ENCODE data around the gene DEUP1.

Gene DEUP1

DNA sequence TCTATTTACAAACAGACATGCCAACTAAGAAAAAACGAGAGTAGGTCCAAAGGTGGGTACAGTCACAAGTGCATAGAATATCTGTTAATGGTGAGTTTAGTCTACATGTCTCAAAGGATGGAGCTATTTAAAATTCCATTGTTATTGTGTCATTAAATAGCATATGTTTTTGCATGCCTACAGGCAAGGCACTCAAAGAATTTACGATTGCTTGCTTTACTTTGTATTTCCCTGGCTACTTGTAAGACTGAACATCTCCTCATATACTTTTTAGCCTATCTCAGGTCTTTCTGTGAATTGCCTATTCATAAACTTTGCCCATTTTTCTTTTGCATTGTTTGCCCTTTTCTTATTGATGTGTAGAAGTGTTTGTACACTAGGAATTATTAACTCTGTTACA, 39.7 kb downstream of the DEUP1 start:
- no peak overlapping the region for H3K27ac ChIP-seq
- ChIA-PET CTCF (no interaction called here), POLR2A (ENCODE audit: low non-redundant PET) (no interaction called here)
- DNase-seq (ENCODE audit: low spot score): peak; percentile 3
- TF ChIP-seq, protein P1, sequence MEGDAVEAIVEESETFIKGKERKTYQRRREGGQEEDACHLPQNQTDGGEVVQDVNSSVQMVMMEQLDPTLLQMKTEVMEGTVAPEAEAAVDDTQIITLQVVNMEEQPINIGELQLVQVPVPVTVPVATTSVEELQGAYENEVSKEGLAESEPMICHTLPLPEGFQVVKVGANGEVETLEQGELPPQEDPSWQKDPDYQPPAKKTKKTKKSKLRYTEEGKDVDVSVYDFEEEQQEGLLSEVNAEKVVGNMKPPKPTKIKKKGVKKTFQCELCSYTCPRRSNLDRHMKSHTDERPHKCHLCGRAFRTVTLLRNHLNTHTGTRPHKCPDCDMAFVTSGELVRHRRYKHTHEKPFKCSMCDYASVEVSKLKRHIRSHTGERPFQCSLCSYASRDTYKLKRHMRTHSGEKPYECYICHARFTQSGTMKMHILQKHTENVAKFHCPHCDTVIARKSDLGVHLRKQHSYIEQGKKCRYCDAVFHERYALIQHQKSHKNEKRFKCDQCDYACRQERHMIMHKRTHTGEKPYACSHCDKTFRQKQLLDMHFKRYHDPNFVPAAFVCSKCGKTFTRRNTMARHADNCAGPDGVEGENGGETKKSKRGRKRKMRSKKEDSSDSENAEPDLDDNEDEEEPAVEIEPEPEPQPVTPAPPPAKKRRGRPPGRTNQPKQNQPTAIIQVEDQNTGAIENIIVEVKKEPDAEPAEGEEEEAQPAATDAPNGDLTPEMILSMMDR (conservative IDR thresholded peaks at IDR 0.05; ENCODE audit: low read depth): no peak

DNA sequence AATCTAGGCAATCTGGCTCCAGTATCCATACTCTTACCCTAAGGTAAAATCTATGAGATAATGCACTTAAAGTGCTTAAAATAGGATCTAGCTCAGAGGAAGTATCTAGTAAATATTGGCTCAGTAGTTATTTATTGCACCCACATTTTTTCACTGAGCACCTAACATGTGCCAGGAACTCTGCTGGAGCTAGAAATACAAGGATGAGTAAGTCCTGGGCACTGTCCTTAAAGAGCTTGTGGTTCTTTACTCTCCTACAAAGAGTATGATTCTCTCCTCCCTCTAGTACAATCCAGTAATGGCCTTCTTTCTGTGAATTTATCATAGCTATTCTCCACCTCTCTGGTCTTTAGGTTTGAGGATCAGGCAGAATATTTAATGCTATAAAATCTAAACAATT, 59.2 kb downstream of the DEUP1 start:
- POLR2A ChIA-PET (ENCODE audit: low non-redundant PET): no interaction called here
- CTCF ChIA-PET: interaction anchor here (0.6 kb wide), 1 partner anchor 504 kb away, joined by 3 read pairs; no protein-coding TSS in a partner anchor
- no peak overlapping the region for H3K27ac ChIP-seq
- no peak for DNase-seq (ENCODE audit: low spot score)
- TF ChIP-seq, protein P1 (conservative IDR thresholded peaks at IDR 0.05; ENCODE audit: low read depth): no peak

DNA sequence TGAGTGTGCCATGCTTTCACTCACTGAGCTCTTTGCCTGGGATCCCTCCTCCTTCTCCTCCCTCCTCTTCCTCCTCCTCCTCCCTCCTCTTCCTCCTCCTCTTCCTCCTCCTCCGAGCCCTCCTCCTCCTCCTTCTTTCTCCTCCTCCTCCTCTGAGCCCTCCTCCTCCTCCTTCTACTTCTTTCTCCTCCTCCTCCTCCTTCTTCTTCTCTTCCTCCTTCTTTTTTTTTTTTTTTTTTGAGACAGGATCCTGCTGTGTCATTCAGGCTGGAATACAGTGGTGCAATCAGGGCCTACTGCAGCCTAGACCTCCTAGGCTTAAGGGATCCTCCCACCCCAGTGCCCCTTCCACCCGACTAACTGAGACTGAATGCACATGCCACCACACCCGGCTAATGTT, 62.3 kb downstream of the DEUP1 start:
- POLR2A ChIA-PET (ENCODE audit: low non-redundant PET): no interaction called here
- CTCF ChIA-PET: no interaction called here
- TF ChIP-seq, protein P1 (conservative IDR thresholded peaks at IDR 0.05; ENCODE audit: low read depth): no peak
- H3K27ac ChIP-seq: no peak overlapping the region
- DNase-seq (ENCODE audit: low spot score): no peak

DNA sequence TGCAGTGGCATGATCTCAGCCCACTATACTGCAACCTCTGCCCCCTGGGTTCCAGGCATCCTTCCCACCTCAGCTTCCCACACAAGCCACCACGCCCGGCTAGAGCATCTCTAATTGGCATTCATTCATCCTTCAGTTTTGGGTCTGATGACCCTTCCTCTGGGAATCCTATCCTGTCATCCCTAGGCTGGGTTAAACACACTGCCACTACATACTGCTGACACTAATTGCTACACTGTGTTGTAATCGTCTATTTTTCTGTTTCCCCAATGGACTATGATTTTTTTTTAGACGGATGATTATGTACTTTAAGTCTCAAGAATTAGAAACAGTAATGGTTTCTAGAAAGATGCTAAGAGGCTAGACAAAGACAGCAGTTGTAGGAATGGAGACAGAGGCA, 62.8 kb downstream of the DEUP1 start:
- no peak overlapping the region for H3K27ac ChIP-seq
- CTCF ChIA-PET: interaction anchor here (0.6 kb wide), 1 partner anchor 13 kb away, joined by 3 read pairs; no protein-coding TSS in a partner anchor
- no peak for DNase-seq (ENCODE audit: low spot score)
- POLR2A ChIA-PET (ENCODE audit: low non-redundant PET): no interaction called here
- TF ChIP-seq, protein P1 (conservative IDR thresholded peaks at IDR 0.05; ENCODE audit: low read depth): no peak

DNA sequence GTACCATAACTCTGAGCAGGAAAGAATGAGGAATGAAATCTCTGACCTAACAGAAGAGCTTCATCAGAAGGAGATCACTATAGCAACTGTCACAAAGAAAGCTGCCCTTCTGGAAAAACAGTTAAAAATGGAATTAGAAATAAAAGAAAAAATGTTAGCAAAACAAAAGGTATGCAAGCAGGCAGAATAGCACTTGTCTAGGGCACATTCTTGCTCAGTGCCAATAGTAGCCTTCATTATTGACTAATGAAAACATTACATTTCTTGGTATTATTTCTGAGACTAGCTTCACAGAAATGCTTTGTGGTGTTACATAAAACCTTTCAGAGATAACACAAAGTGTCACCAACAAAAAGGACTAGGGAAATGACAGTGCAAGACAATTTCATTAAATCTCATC, 63.9 kb downstream of the DEUP1 start:
- CTCF ChIA-PET: no interaction called here

DNA sequence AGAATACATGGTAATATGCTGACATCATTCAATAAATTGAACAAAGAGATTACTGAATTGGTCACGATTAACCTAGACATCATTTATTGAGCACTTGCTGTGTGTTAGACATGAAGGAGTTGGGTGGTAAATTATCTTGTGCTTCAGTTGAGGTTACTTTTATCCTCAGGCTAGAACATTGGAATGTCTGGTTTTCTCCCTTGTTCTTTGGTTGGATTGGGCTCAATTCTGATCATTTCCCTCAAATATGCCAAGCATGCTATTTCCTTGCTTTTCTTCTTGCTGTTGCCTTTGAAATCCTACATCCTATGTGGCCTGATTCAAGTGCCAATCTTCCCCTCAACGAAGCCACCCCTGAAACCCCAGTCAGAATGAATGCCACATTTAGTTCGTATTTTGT, 65.8 kb downstream of the DEUP1 start:
- H3K27ac ChIP-seq: no peak overlapping the region
- DNase-seq (ENCODE audit: low spot score): no peak
- CTCF ChIA-PET: no interaction called here
- POLR2A ChIA-PET (ENCODE audit: low non-redundant PET): no interaction called here
- TF ChIP-seq, protein P1 (conservative IDR thresholded peaks at IDR 0.05; ENCODE audit: low read depth): no peak

More for the DNA sequence above, 63.9 kb downstream of the DEUP1 start:
- H3K27ac ChIP-seq: no peak overlapping the region
- DNase-seq (ENCODE audit: low spot score): no peak
- TF ChIP-seq, protein P1 (conservative IDR thresholded peaks at IDR 0.05; ENCODE audit: low read depth): no peak
- POLR2A ChIA-PET (ENCODE audit: low non-redundant PET): no interaction called here

DNA sequence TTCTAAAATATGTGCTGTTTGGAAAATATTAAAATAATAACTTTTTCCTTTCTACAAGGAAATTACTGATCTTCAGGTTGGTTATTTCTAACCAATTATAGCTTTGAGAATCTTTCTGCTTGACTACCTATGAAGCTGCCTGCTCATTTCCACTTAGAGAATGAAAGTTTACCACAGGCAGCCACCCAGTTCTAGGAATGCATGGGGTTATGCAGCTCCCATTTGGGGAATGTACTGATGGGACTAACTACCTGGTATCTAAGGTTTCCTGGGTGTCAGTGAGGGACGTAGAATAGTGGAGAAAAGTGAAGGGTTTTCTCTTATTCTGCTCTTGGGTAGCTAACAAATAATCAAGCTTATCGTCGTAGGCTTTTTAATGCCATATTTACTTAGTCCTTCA, 73.4 kb downstream of the DEUP1 start:
- no peak for DNase-seq (ENCODE audit: low spot score)
- TF ChIP-seq, protein P1 (conservative IDR thresholded peaks at IDR 0.05; ENCODE audit: low read depth): no peak
- CTCF ChIA-PET: no interaction called here
- H3K27ac ChIP-seq: no peak overlapping the region
- POLR2A ChIA-PET (ENCODE audit: low non-redundant PET): no interaction called here
